Measurements from ENCODE around the gene C1QTNF8. TPM values are rescaled to one million over a fixed set of nuclear protein-coding genes. Genes with fewer than 3 reads are reported as not detected.

C1QTNF8 gene
- total RNA-seq, 1 donor from 2014 or later, result not detected

DNA sequence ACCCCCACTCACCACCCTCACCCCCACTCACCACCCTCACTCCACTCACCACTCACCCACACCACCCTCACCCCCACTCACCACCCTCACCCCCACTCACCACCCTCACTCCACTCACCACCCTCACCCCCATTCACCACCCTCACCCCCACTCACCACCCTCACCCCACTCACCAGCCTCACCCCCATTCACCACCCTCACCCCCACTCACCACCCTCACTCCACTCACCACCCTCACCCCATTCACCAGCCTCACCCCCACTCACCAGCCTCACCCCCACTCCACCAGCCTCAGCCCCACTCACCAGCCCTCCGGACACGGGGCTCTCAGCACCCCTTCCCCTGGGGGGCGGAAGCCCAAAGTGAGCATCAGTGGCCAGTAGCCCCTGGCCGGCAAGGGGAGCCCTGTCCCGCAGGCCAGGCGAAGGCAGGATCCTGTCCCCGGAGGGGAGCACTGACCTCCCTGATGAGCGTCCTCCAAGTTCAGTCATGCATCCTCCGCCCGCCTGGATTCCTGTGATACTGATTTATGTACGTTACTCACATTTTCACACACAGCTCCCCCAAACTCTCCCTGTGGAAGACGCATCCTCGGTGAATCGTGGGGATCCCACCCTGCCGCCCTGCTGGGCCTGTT, 18.0 kb upstream of the C1QTNF8 start:
- DNase-seq (ENCODE audit: low spot score), result no peak
- no peak for ATAC-seq
- intact Hi-C loops (cut with DNase I), result no loop called here

DNA sequence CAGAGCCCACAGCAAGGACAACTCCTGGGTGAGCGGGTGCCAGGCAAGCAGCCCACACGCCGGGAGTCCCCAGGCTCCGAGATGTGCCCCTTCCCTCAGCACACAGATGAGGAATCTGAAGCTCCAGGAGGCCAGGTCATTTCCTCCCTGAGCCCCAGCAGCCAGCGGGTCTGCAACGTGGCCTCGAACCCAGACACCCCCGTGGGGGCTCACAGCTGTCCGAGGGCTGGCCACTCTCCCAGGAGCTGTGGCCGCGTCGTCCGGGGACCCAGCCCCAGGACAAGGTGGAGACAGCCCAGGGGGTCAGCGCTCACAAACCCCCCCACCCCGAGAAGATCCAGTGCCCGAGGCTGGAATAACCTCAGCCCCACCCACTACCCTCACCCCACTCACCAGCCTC, 17.4 kb upstream of the C1QTNF8 start:
- no peak for DNase-seq (ENCODE audit: low spot score)
- intact Hi-C loops (cut with DNase I), result no loop called here

DNA sequence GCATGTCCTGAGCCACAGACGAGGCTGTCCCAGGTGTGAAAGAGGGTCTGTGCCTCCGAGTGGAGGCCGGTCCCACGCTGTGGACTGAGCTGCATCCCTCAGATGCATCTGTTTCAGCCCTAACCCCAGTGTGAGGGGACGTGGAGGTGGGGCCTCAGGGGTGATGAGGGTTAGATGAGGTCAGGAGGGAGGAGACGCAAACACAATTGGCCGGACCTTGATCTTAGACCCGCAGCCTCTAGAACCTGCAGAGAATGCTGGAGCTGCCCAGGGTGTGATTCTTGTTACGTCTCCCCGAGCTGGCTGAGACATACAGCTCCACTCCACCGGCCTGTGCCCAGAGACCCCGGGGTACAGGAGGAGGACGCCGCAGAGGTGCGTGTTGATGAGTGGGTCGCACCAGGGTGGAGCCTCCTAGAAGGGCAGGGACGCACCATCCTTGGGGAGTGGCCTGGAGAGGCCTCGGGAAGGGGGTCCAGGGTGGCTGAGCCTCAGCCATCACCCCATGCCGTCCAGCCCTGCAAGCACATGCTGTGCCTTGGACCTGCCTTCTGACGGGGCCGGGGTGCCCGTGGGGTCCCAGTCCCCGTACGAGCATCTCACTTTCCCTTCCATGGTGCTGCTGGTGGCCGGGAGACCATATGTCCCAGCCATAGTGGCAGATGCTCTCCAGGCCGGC, 16.6 kb upstream of the C1QTNF8 start:
- DNase-seq (ENCODE audit: low spot score) (no peak), ATAC-seq (no peak)
- intact Hi-C loops (cut with DNase I), result no loop called here

More for the DNA sequence above, 17.4 kb upstream of the C1QTNF8 start:
- ATAC-seq, result no peak

DNA sequence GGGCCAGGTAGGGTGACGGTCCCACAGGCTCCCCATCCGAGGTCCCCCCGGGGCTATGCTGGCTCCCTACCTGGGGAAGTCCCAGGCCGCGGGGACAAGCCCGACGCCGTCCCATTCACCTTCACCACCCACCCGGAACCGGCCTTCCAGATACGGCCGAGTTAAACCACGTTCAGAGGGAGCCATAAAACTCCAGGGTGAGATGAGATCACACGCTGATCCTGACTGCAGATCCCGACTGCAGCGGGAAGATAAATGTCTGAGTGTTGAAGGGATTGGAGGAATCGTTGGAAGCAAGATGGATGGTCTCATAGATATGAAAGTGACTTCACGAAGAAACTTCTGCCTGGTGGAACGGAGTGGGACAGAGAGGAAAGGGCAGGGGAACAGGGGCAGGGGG, 13.6 kb upstream of the C1QTNF8 start:
- DNase-seq (ENCODE audit: low spot score) (no peak), ATAC-seq (no peak)
- intact Hi-C loops (cut with DNase I), result no loop called here

DNA sequence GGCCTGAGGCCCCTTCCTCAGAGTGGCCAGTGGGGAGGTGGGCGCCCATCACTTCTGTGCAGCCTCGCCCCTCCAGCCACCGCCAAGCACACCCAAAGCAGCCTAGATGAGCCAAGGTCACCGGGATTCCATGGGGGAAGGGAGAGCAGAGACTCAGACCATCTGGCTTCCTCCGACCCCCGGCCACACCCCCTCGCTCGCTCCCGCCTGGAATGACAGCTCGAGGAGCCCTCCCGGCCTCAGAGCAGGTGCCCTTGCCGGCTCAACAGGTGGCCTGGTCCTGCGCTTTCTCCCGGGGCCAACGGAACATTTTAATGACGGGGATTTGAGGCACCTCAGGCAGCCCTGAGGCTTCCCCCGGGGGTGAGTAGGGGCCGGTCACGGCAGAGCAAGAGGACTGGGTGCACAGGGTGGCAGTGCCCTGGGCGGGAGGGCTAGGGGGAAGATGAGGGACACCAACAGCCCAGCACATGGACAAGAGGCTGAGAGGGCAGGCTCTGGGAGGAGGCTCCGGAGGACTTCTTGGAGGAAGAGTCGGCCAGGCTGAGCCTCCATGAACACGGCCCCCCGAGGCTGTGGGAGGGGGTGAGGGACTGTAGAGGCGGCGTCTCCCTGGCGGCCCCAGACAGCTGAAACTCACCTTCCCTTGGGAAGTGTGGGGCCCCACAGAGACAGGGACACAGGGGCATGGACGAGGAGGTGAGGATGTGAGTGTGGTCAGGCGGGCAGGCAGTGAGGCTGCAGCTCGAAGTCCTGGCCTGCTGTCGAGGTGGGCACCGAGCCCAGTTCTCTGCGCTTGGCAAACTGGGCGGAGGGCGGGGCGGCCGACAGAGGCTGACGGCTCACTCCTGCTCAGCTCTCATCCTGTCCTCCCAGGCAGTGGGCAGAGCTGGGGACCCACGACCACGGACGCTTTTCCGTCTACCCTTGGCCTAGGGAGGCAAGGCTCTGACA, 12.5 kb upstream of the C1QTNF8 start:
- intact Hi-C loops (cut with DNase I), result no loop called here
- ATAC-seq (no peak), DNase-seq (ENCODE audit: low spot score) (no peak)

DNA sequence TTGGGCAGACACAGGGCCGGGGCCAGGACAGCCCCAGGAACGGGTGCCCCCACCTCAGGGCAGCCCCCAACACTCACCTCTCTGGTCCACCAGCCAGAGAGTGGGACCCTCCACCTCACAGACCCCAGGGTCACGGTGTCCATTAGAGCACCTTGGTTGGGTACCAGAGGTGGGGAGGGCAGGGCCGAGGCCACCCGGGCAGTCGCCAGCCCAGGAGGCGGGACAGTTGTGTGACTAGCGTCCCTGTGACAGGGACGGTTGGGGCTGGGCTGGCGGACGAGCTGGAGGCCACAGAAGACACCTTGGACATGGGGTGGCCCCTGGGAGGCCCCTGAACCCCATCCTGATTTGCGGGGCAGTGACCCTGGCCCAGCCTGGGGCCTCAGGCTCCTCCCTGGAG, 11.7 kb upstream of the C1QTNF8 start:
- intact Hi-C loops (cut with DNase I), result no loop called here
- DNase-seq (ENCODE audit: low spot score) (no peak), ATAC-seq (no peak)

DNA sequence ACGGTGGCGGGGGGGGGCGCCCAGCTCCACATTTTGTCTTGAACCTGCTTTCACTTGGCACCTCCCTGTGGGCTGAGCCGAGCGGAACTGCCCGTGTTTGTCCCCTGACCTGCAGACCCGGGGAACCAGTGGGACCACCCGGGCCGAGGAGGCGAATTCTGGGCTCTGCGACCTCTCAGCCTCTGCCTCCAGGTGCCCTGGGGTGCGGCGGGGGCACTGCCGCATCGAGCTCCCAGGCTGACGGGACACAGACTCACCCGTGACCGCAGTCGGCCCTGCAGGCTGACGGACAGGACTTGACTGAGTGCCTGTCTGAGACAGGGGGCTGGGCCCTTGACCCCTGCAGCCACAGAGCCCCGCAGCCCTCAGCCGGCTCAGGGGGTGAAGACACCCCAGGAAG, 11.1 kb upstream of the C1QTNF8 start:
- intact Hi-C loops (cut with DNase I), result no loop called here
- no peak for ATAC-seq
- DNase-seq (ENCODE audit: low spot score), result no peak

DNA sequence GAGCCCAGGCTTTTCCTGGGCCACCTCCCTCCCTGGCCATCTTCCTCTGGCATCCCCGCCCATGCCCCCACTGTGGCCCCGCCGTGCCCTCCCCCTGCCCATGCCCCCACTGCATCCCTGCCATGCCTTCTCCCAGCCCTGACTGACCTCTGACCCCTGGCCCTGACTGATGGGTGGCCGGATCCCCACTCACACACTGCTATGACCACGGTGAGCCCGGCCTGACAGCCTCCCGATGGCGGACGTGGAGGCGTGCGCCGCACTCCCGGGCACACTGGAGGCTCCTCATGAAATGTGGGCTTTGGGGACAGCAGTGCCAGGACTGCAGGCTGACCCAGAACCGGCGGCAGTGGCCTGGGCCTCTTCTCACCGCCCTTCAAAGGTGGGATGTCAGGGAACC, 10.6 kb upstream of the C1QTNF8 start:
- ATAC-seq (no peak), DNase-seq (ENCODE audit: low spot score) (no peak)
- intact Hi-C loops (cut with DNase I), result no loop called here

DNA sequence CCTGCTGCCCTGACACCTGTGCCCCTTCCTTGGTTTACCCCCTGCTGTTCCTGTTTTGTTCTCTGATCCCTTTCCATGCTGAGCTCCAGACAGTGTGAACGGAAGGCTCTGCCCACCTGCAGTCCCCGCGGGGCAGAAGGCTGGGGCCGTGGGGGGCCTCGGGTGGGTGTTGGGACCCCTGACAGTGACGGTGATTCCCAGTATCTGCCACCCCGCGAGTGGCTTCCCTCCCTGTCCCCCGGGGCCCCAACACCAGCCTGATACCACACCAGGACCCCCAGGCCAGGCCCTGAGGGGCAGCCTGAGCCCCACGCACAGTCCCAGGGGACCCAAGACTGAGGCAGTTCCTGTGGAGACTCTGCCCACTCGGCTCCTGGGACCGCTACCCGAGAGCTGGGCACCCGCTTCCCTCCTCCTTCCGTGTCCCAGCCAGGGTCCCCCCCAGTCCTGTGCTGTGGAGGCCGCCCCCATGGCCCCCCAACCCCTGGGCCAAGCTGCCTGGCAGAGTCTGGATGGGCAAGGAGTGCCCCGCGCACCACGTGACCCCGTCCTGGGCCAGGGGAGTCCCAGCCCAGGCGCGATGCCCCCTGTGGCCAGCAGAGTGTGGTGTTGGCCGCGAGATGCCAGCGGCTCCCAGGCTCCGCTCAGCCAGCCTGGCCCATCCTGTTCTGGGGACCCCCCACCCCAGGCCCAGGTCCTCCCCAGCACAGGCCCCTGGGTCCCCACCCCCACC, 10.0 kb upstream of the C1QTNF8 start:
- no peak for DNase-seq (ENCODE audit: low spot score)
- intact Hi-C loops (cut with DNase I), result no loop called here
- peak; percentile 45 for ATAC-seq

DNA sequence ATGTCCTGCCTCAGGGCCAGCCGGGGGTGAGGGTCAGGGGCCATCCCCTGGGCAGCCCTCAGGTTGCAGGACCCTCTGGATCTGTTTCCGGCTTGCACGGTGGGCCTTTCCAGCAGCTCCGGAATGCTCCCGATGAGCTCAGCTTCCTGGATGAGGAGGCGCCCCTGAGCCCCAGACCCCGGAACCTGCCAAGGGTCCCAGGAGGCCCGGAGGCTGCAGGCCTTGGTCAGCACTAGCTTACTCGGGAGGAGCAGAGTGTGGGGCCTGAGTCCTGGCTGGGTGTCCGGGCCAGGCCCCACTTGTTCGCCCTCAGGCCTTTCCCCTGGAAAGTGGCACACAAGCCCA, 7.6 kb upstream of the C1QTNF8 start:
- DNase-seq (ENCODE audit: low spot score), result no peak
- intact Hi-C loops (cut with DNase I), result no loop called here
- ATAC-seq, result no peak

DNA sequence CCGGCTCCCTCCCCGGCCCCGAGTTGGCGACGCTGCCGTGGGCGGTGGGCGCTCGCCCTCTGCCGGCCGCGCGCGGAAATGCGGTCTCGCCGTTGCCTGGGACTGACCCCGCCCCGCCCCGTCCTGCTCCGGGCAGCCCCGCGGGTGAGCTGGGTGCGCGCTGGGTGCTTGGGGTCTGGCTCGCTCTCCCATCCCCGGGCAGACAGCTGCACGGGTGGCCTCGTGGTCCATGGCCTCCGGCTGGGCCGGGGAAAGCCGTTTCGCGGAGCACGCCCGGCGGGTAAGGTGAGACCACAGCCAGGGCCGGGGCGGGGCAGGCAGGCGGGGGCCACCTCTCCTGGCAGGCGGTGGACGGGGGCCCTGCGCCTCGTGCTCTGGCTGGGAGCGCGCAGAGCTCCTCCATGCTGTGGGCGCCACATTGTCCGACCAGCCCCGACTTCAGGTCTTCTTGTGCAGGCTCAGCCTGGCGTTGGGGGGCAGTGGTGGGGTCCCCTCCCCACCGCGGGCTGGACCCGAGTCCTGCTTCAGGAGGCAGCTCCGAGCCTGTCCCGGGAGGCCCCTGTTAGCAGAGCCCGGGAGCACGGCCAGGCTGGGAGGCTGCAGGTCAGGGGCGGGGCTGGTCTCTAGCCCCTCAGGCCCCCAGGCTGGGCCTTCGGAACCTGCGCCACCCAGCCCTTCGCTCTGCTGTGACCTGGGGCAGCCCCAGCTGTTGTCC, 7.0 kb upstream of the C1QTNF8 start:
- intact Hi-C loops (cut with DNase I), result no loop called here
- ATAC-seq (no peak), DNase-seq (ENCODE audit: low spot score) (peak; percentile 78)

DNA sequence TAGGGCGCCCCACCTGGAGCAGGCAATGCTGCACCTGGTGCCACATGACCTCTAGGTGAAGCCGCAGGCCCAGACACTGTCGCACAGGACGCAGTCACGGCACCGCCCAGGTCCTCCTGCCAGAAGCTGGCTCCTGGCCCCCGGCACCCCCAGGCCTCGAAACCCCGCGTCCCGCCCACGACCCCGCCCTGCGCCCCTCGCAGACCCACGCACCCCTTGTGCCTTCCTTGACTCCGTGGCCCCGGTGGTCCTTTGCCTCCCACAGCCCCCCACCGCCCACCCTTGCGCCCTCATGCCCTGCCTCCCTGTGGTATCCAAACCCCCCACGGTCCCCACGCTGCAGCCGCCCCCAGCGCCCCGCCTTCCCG, 6.3 kb upstream of the C1QTNF8 start:
- intact Hi-C loops (cut with DNase I), result no loop called here
- ATAC-seq (no peak), DNase-seq (ENCODE audit: low spot score) (no peak)

DNA sequence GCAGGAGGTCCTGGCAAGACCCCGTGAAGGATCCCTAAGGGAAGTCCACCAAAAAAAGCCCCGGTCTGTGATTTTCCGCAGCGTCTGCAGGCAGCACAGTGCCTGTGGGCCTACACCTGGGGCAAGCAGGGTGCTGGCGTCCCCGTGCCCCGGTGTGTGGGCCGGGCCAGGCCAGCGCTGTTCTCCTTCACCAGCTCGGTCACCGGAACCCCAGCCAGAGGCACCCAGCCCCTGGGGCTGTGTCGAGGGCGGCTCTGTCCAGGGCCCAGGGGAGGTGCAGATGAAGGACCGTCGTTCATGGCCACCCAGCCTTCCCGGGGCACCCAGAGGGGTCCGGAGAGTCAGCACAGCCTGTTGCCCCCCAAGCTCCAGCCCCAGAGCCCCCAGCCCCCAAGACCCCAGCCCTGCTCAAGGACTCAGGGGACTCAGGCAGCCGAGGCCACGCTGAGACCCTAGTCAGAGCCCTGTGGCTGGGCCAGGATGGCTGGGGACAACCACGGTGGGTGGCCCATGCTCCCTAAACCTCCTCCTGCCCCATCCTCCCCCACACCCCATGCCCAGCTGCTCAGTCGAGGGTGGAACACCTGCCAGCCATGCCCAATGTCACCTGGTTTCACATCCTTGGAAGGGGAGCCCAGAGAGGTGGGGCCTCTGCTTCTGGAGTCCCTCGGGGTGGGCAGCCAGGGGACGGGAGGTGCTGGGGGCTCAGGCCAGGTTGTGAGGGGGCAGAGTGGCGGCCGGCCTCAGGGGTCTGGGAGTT, 5.7 kb upstream of the C1QTNF8 start:
- DNase-seq (ENCODE audit: low spot score) (no peak), ATAC-seq (no peak)
- intact Hi-C loops (cut with DNase I), result no loop called here

DNA sequence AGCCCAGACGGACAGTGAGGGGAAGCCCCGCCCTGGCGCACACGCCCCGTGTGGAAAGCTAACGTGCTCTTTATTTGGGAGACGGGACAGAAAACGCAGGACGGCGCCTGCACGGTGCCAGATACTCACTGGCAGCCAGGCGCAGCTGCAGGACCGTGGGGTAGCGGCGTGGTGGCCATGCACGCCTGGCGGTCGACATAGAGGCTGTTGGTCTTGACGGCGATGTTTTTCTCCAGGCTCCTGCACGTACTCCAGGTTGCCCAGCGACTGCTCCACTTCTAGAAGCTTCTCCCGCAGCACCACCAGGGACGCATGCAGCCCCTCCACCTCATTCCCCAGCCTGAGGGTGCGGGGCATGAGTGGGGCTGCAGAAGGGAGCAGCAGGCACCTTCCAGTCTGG, 5.1 kb upstream of the C1QTNF8 start:
- intact Hi-C loops (cut with DNase I), result no loop called here
- ATAC-seq (no peak), DNase-seq (ENCODE audit: low spot score) (no peak)

DNA sequence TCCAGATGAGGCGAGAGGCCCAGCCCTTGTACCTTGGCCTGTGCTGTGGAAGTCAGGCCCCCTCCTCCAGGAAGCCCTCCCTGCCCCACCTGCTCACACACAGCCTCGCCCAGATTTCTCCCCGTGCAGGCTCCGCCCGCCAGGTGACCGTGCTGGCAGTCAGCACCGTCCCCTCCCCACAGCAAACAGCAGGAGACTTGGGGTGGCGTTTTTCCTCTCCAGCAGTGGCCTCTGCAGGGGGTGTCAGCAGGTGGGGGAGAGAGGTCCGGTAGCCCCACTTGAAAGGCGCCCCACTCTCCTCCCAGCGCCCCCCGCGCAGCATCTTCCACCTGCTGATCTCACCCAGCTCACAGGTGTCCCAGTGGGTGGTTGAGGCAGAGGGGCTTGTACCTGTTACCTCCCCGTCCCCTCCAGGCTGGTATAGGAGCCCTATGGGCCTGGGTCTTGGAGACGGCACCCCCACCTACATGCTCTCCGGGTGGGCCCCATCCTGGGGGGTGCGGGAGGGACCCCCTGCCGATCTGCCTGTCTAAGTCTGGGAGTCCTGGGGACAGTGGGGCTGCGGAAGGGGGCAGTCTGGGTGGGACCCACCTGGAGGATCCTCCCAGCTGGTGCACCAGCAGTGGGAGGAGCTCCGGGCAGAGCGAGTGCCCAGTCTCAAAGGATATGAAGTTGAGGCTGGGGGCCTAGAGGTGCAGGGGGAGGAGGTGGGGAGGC, 4.2 kb upstream of the C1QTNF8 start:
- intact Hi-C loops (cut with DNase I), result no loop called here
- DNase-seq (ENCODE audit: low spot score) (no peak), ATAC-seq (no peak)

DNA sequence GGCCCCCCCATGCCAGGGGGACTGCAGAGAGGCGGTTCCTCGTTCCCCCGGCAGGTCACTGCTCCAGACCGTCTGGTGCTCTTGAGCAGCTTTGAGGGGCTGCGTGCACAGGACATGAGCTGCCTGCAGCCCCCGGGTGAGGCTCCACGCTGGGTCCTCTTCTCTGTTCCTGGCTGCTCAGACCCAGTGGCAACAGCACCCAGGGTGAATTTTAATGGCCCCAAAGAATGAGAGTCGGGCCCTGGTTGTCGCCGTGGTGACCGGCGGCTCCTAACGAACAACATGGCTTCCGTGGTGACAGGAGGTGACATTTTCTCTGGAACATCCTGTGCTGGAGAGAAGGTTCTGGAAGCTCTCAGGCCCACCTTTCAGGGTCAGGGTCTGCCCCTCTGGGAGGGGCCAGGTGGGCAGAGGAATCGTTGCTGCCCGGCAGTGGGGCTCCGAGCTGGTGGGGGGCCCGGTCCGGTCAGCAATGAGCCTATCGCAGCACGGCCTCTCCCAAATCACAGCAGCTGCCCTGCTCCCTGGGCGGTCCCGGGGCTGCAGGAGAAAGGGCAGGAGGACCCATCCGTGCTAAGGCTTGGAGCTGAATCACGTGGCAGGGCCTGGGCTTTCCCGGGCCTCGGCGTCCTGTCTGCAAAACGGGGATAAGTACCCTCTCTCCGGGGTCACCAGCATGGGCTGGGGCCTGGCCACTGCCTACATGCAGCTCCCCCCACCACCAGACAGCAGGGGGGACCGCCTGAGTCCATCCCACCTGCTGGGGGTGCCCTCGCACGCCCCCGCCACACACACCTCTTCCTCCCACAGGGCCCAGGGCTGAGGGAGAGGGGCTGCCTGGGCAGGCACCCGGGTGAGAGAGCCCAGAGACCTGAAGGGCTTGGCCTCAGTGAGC, 3.4 kb upstream of the C1QTNF8 start:
- intact Hi-C loops (cut with DNase I), result no loop called here
- no peak for DNase-seq (ENCODE audit: low spot score)
- ATAC-seq, result no peak
